ENCODE measurements around the gene PBX1.

DNA sequence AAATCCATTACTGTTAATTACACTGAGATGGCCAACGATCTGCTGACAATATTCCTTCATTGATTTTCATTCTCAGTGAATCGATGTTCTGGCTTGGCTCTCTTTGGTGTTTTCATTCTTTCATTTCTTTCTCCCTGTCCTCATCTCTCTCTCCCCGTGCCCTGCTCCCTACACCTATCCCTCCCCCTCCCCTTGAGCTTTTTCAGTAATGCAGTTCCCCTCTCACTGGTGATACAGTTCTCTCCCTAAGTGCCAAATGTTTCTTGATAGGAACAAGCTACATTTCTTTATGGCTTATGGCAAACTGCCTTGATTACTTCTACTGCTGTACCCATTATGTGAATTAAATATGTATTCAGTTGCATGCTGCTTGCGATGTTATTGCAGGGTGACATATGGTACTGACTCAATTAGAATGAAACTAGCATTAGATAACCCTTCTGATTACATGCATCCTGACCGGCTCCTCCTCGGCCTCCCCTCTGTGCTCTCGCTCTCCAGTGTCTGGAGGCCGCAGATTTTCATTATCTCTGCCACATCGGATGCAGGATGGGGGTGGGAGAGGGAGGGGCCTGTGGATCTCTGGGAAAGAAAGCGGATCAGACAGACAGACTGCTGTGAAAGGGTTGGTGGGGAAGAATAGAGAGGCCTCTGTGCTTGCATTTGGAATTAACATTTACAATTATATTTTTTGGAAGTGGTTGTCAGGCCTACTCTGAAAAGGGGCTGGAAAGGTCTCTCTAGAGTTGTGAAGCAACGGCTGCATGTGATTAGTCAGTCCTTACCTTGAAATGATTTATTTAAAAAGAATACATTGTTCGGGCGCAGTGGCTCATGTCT is 130.9 kb downstream of the PBX1 start:
- TF ChIP-seq POLR2A (IDR thresholded peaks at IDR 0.05; ENCODE audit: low read depth, low read length) (no peak), POU2F2 (IDR thresholded peaks at IDR 0.05; ENCODE audit: low read depth, low read length) (no peak), TAF1 (IDR thresholded peaks at IDR 0.05; ENCODE audit: low read depth, low read length) (no peak), PAX5 (IDR thresholded peaks at IDR 0.05; ENCODE audit: insufficient read depth, low read length, severe bottlenecking) (no peak), POLR2AphosphoS5 (IDR thresholded peaks at IDR 0.05; ENCODE audit: low read depth, low read length) (no peak), SPI1 (IDR thresholded peaks at IDR 0.05; ENCODE audit: low read depth, low read length) (no peak)

All from GM12891 (cell line).